Endothelial cell of umbilical vein (primary cell): ENCODE measurements around the gene GGT7.

Source experiments
- CTCF ChIP-seq, 2 donors: IDR thresholded peaks; 1 replicate in 1 of 2; 2 replicates in 1 of 2; pipeline ENCODE4 v1.5.1; 2011; ENCODE audit warnings: low read length in 2 of 2, mild to moderate bottlenecking in 2 of 2, moderate library complexity in 2 of 2, control low read depth in 1 of 2, inconsistent platforms in 1 of 2, low read depth in 1 of 2; ENCODE audit not compliant: insufficient read depth in 1 of 2; ENCODE audit errors: extremely low read depth in 1 of 2
- EZH2 ChIP-seq: IDR thresholded peaks from 2 replicates; pipeline ENCODE4 v1.6.1; 2012; ENCODE audit warnings: borderline replicate concordance, low read depth, mild to moderate bottlenecking, moderate library complexity, low read length, inconsistent platforms; ENCODE audit not compliant: severe bottlenecking
- FOS ChIP-seq: IDR thresholded peaks from 2 replicates; pipeline ENCODE4 v1.6.1; 2011; ENCODE audit warnings: mild to moderate bottlenecking, low read length, moderate library complexity, borderline replicate concordance; ENCODE audit not compliant: insufficient read depth
- MYC ChIP-seq: IDR thresholded peaks from one replicate; pipeline ENCODE4 v1.6.1; 2011; ENCODE audit warnings: mild to moderate bottlenecking, low read depth, low read length
- POLR2A ChIP-seq: IDR thresholded peaks from 2 replicates; pipeline ENCODE4 v1.6.1; 2012; ENCODE audit warnings: low read depth, mild to moderate bottlenecking, control low read depth, low read length
- POLR2AphosphoS5 ChIP-seq: IDR thresholded peaks from 2 replicates; pipeline ENCODE4 v1.6.1; 2012; ENCODE audit warnings: low read depth, mild to moderate bottlenecking, control low read depth, low read length, moderate library complexity; ENCODE audit not compliant: insufficient read depth

GRCh38 chr20:34859367-34859766 lies 13.3 kb downstream of the GGT7 start:
- TF ChIP-seq MYC = no peak
- no peak for TF ChIP-seq CTCF (IDR thresholded peaks at IDR 0.05; ENCODE audit: extremely low read depth in 1 of 2, insufficient read depth in 1 of 2, low read depth in 1 of 2, low read length in 2 of 2)
- TF ChIP-seq POLR2A = no peak
- no peak for TF ChIP-seq POLR2AphosphoS5
- no peak for TF ChIP-seq FOS
- TF ChIP-seq EZH2 = no peak
